Measurements from ENCODE around the gene SLC1A3.

SLC1A3 gene

DNA sequence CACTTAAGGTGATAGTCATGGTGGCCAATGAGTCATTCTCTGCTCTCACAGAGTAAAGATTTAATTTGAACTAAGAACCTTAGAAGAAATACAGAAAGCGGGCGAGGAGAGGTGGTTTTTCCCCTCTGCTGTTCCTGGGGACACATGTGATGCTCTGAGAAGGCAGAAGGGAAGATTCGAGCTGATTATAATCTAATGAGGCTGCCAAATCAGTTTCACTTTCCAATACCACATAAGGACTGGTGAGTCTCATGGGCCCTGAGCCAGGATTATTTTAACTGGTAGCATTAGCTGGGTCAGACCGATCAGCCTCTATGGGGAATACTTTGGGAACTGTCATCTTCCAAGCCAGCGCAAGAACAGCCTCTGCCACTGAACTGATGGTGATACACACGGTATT, 116.5 kb downstream of the SLC1A3 start:
- peak overlapping the region; percentile 15; the same call in 1 of the 2 replicates for H3K4me3 ChIP-seq (ENCODE audit: low read depth, low read length)
- no peak for DNase-seq (ENCODE audit: low read depth)
- TF ChIP-seq, protein P1, sequence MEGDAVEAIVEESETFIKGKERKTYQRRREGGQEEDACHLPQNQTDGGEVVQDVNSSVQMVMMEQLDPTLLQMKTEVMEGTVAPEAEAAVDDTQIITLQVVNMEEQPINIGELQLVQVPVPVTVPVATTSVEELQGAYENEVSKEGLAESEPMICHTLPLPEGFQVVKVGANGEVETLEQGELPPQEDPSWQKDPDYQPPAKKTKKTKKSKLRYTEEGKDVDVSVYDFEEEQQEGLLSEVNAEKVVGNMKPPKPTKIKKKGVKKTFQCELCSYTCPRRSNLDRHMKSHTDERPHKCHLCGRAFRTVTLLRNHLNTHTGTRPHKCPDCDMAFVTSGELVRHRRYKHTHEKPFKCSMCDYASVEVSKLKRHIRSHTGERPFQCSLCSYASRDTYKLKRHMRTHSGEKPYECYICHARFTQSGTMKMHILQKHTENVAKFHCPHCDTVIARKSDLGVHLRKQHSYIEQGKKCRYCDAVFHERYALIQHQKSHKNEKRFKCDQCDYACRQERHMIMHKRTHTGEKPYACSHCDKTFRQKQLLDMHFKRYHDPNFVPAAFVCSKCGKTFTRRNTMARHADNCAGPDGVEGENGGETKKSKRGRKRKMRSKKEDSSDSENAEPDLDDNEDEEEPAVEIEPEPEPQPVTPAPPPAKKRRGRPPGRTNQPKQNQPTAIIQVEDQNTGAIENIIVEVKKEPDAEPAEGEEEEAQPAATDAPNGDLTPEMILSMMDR (IDR thresholded peaks at IDR 0.05; ENCODE audit: low read depth, low read length, missing control alignments) = no peak

DNA sequence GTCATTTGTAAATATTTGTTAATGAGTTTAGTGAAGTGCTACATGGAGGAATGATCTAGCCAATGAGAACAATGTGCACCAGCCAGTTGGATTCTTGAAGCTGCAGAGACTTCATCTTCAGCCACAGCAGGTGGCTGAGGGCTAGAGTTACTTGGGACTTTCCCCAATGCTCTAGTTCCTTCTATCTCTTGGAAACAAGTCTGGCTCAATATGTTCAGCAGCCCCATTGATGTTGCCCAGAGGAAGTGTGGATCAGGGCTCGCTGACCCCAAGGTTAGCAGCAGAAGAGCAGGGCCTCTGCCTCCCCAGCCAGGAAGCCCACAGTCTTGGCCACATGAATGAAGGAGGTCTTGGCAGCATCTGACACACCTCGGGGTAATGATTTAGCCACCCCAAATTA, 117.5 kb downstream of the SLC1A3 start:
- TF ChIP-seq, protein P1 (IDR thresholded peaks at IDR 0.05; ENCODE audit: low read depth, low read length, missing control alignments) = no peak
- peak; percentile 53 for DNase-seq (ENCODE audit: low read depth)
- peak overlapping the region; percentile 67 for H3K4me3 ChIP-seq (ENCODE audit: low read depth, low read length)

DNA sequence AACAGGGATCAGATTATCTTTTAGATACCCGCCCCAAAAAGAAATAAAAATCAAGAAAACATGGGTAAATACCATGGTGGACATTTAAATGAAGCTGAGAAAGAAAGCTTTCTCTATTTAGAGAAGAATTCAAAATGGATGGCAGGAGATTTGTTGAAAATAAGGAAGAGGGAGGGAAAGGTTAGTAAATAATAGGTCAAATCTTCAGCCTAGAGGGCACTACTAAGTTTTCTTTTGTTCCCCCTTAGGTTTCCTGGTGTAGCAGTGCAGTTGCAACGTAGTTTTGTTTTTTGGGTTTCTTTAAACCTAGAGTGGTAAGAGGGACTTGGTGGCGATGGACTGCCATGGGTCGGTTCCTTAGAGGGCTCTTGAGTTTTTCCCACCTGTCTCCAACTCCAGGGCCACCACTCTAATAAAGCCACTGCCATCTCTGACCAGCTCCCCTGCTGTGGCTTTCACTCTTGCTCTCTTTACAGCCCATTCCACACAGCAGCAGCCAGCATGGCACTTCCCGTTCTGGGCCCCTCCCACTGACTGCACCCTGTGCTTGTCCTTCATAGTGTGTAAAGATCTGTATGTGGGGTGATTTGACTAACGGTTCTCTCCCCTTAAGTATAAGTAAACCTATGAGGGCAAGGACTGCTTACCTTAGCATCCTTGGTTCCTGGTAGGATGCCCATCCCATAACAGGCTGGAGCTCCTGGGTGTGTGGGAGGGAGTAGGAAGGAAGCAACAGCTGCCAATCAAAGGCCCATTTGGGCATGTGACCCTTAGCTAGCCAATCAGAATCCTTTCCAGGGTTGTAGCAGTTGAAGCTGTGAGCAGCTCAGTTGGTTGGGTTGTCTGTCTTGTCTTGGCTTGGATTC, 118.3 kb downstream of the SLC1A3 start:
- TF ChIP-seq, protein P1 (IDR thresholded peaks at IDR 0.05; ENCODE audit: low read depth, low read length, missing control alignments) = no peak
- DNase-seq (ENCODE audit: low read depth) = peak; percentile 91
- H3K4me3 ChIP-seq (ENCODE audit: low read depth, low read length) = peak overlapping the region; percentile 67

DNA sequence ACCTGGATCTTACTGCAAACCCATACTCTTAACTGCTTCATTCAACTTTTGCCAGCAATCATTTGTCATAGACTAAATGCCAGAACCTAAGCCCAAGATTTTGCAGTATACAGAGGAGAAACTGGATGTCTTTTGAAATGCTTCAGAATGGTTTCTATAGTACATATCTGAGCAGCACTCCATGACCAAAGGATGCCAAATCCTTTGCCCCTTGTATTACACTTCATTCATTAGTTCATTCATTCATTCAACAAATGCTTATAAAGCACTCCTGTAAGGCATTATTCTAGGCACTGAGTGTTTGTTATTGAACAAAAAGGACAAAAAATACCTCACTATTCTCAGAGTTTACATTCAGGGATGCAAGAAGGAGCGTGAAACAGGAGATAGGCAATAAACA, 119.9 kb downstream of the SLC1A3 start:
- TF ChIP-seq, protein P1 (IDR thresholded peaks at IDR 0.05; ENCODE audit: low read depth, low read length, missing control alignments) = no peak
- no peak overlapping the region for H3K4me3 ChIP-seq (ENCODE audit: low read depth, low read length)
- DNase-seq (ENCODE audit: low read depth) = no peak

DNA sequence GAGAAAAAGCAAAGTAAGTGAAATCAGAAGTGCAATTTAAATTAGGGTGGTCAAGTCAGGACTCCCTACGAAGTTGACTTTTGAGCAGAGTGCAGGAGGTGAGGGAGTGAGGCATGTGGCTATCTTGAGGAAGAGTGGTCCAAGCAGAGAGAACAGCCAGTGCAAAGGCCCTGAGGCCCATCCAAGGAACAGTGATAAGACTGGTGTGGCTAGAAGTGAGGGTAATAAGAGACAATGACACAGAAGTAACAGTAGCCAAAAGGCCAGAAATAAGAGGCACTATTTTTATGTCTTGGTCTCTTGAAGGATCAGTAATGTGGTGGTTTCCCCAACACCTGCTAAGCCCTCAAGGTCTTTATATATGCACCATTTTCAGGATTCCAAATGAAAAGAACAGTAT, 120.4 kb downstream of the SLC1A3 start:
- TF ChIP-seq, protein P1 (IDR thresholded peaks at IDR 0.05; ENCODE audit: low read depth, low read length, missing control alignments) = no peak
- no peak for DNase-seq (ENCODE audit: low read depth)
- no peak overlapping the region for H3K4me3 ChIP-seq (ENCODE audit: low read depth, low read length)

DNA sequence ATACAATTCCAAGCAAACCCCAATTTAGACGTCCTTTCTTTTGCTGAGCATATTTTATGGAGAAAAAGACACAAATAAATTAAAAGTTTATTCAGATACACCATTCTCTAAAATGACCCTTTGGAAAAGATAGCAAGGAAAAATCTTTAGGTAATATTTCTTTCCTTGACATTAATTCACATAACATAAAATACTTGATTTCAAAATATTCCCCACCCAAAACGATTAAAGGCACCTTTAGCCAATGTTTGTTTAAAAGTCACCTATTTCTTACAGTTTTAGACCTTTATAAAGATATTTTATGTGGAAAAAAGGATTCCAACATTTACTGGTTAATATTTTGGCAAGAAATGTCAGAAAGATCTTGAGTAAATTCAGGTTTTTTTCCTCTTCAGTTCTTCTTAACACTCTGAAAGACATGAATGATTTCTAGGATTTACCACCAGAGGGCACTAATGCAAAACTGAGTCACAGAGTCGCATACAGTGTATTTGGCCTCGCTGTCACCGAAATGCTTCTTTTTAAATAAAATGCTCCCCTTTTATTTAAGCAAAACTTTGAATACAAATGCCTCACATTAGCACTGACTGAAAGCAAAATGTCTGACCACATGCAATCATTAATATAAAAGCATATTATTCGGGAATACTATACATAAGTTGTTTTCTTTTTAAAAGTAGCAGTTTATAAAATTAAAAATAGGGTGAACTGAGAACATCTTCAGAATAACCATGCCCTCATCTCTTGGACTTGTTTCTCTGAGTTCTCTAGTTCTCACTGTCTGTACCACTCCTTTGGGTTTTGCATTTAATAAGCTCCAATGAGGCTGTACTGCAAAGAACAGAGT, 122.5 kb downstream of the SLC1A3 start:
- TF ChIP-seq, protein P1 (IDR thresholded peaks at IDR 0.05; ENCODE audit: low read depth, low read length, missing control alignments) = peak; percentile 68
- no peak for DNase-seq (ENCODE audit: low read depth)
- H3K4me3 ChIP-seq (ENCODE audit: low read depth, low read length) = no peak overlapping the region
